Measurements from ENCODE around the gene HIRIP3. TPM values are rescaled to one million over a fixed set of nuclear protein-coding genes. Genes with fewer than 3 reads are reported as not detected.

The HIRIP3 gene
- total and polyA plus RNA-seq, 2 experiments from 2014 or later = 3.2 to 11.9 TPM

GRCh38 chr16:29974291-29975133 lies 20.9 kb downstream of the HIRIP3 start:
- peak overlapping the region; percentile 87 for H3K4me3 ChIP-seq
- no peaks in the 10 kb centered on the region; the same call in 1 of the 2 replicates for H4K20me1 ChIP-seq (ENCODE audit: insufficient read depth)
- no peaks in the 10 kb centered on the region for H3K36me3 ChIP-seq (ENCODE audit: low read depth)
- DNase-seq = peak; percentile 44
- in situ Hi-C loops (cut with MboI) = loop anchor here (5.0 to 10.0 kb wide), 2 partner anchors 50 to 52 kb away; partner anchors contain the start of gene C16orf92
- peaks cover 14% of the 10 kb centered on the region; the same call in 1 of the 2 replicates for H3F3A ChIP-seq (ENCODE audit: insufficient read depth)
- peaks cover 20% of the 10 kb centered on the region for H3K4me1 ChIP-seq (ENCODE audit: insufficient read depth)
- H3K9ac ChIP-seq = peak overlapping the region; percentile 92
- peak overlapping the region; percentile 87 for H2AFZ ChIP-seq
- H3K4me2 ChIP-seq (ENCODE audit: unreplicated experiment) = peak overlapping the region; percentile 98
- peaks cover 58% of the 10 kb centered on the region for H3K79me2 ChIP-seq (ENCODE audit: insufficient read depth)
- H3K9me3 ChIP-seq (ENCODE audit: low read depth) = no peaks in the 10 kb centered on the region
- 2 to 5% methylated on average over 26 to 31 of the region's 31 CpGs for WGBS, 2 experiments (ENCODE audit: low coverage in 1 of 2, low lambda C conversion rate in 2 of 2, missing lambda C conversion rate in 2 of 2)
- no peaks in the 10 kb centered on the region for H3K27me3 ChIP-seq (replicated peaks; ENCODE audit: insufficient read depth)
- H3K27ac ChIP-seq = 0 out of 2 replicates have a peak overlapping the region, but pooled peaks have one; percentile 4
- no peaks in the 10 kb centered on the region for H3K9me2 ChIP-seq (ENCODE audit: insufficient read depth)
- TF ChIP-seq EZH2phosphoT487 (IDR thresholded peaks at IDR 0.05; ENCODE audit: insufficient read depth, low read depth) (no peak), EZH2 (IDR thresholded peaks at IDR 0.05; ENCODE audit: insufficient read depth, poor library complexity, severe bottlenecking) (no peak)

GRCh38 chr16:29973384-29974246 lies 21.8 kb downstream of the HIRIP3 start, which contains the start of gene TAOK2:
TAOK2 (plus strand) TSS chr16:29973868; CDS start chr16:29977773, 3,905 bp downstream.
- Histone ChIP-seq H2AFZ (peak within 1 kb of the TSS; percentile 87), H3K9me3 (ENCODE audit: low read depth) (no peaks in the 10 kb centered on the region), H3K4me1 (ENCODE audit: insufficient read depth) (peaks cover 20% of the 10 kb centered on the region), H3K4me2 (ENCODE audit: unreplicated experiment) (peak within 1 kb of the TSS; percentile 98), H3K27ac (peak within 1 kb of the TSS; percentile 55), H3K79me2 (ENCODE audit: insufficient read depth) (peaks cover 49% of the 10 kb centered on the region), H3K9me2 (ENCODE audit: insufficient read depth) (no peaks in the 10 kb centered on the region), H3K36me3 (ENCODE audit: low read depth) (peaks cover 3% of the 10 kb centered on the region), H3F3A (ENCODE audit: insufficient read depth) (peaks cover 14% of the 10 kb centered on the region; the same call in 1 of the 2 replicates), H3K27me3 (replicated peaks; ENCODE audit: insufficient read depth) (no peaks in the 10 kb centered on the region), H4K20me1 (ENCODE audit: insufficient read depth) (no peaks in the 10 kb centered on the region; the same call in 1 of the 2 replicates), H3K9ac (peak within 1 kb of the TSS; percentile 92), H3K4me3 (peak within 1 kb of the TSS; percentile 87)
- peak; percentile 99 for DNase-seq
- TF ChIP-seq EZH2phosphoT487 (IDR thresholded peaks at IDR 0.05; ENCODE audit: insufficient read depth, low read depth) (no peak), EZH2 (IDR thresholded peaks at IDR 0.05; ENCODE audit: insufficient read depth, poor library complexity, severe bottlenecking) (no peak)
- WGBS, 2 experiments (ENCODE audit: low coverage in 1 of 2, low lambda C conversion rate in 2 of 2, missing lambda C conversion rate in 2 of 2) = 2% methylated on average over 60 to 74 of the region's 75 CpGs
- in situ Hi-C loops (cut with MboI) = loop anchor here (5.0 to 10.0 kb wide), 2 partner anchors 51 kb away; partner anchors contain the start of gene C16orf92

GRCh38 chr16:29972992-29973383 lies 22.4 kb downstream of the HIRIP3 start:
- DNase-seq = no peak
- H3F3A ChIP-seq (ENCODE audit: insufficient read depth) = peaks cover 14% of the 10 kb centered on the region; the same call in 1 of the 2 replicates
- no peaks in the 10 kb centered on the region; the same call in 1 of the 2 replicates for H4K20me1 ChIP-seq (ENCODE audit: insufficient read depth)
- peaks cover 43% of the 10 kb centered on the region for H3K79me2 ChIP-seq (ENCODE audit: insufficient read depth)
- H3K9ac ChIP-seq = no peak overlapping the region
- in situ Hi-C loops (cut with MboI) = loop anchor here (5.0 to 10.0 kb wide), 2 partner anchors 51 to 52 kb away; partner anchors contain the start of gene C16orf92
- WGBS, 2 experiments (ENCODE audit: low coverage in 1 of 2, low lambda C conversion rate in 2 of 2, missing lambda C conversion rate in 2 of 2) = 62 to 67% methylated on average over 6 of the region's 6 CpGs
- TF ChIP-seq EZH2 (IDR thresholded peaks at IDR 0.05; ENCODE audit: insufficient read depth, poor library complexity, severe bottlenecking) (no peak), EZH2phosphoT487 (IDR thresholded peaks at IDR 0.05; ENCODE audit: insufficient read depth, low read depth) (no peak)
- no peak overlapping the region for H3K27ac ChIP-seq
- peaks cover 20% of the 10 kb centered on the region for H3K4me1 ChIP-seq (ENCODE audit: insufficient read depth)
- no peak overlapping the region for H3K4me3 ChIP-seq
- no peaks in the 10 kb centered on the region for H3K9me2 ChIP-seq (ENCODE audit: insufficient read depth)
- peaks cover 10% of the 10 kb centered on the region for H3K36me3 ChIP-seq (ENCODE audit: low read depth)
- peak overlapping the region; percentile 56; the same call in 1 of the 2 replicates for H2AFZ ChIP-seq
- H3K27me3 ChIP-seq (replicated peaks; ENCODE audit: insufficient read depth) = no peaks in the 10 kb centered on the region
- H3K4me2 ChIP-seq (ENCODE audit: unreplicated experiment) = no peak overlapping the region
- no peaks in the 10 kb centered on the region for H3K9me3 ChIP-seq (ENCODE audit: low read depth)

GRCh38 chr16:29972500-29972899 lies 22.9 kb downstream of the HIRIP3 start:
- peaks cover 38% of the 10 kb centered on the region for H3K79me2 ChIP-seq (ENCODE audit: insufficient read depth)
- in situ Hi-C loops (cut with MboI) = loop anchor here (5.0 to 10.0 kb wide), 2 partner anchors 50 to 52 kb away; partner anchors contain the start of gene C16orf92
- peaks cover 20% of the 10 kb centered on the region for H3K4me1 ChIP-seq (ENCODE audit: insufficient read depth)
- H3K27me3 ChIP-seq (replicated peaks; ENCODE audit: insufficient read depth) = no peaks in the 10 kb centered on the region
- H3K36me3 ChIP-seq (ENCODE audit: low read depth) = peaks cover 11% of the 10 kb centered on the region
- H3K4me3 ChIP-seq = no peak overlapping the region
- peaks cover 14% of the 10 kb centered on the region; the same call in 1 of the 2 replicates for H3F3A ChIP-seq (ENCODE audit: insufficient read depth)
- H2AFZ ChIP-seq = no peak overlapping the region
- no peak overlapping the region for H3K4me2 ChIP-seq (ENCODE audit: unreplicated experiment)
- H3K27ac ChIP-seq = no peak overlapping the region
- no peak for DNase-seq
- no peak overlapping the region for H3K9ac ChIP-seq
- H3K9me2 ChIP-seq (ENCODE audit: insufficient read depth) = no peaks in the 10 kb centered on the region
- 100% methylated on average over 1 of the region's 1 CpG for WGBS, 2 experiments (ENCODE audit: low coverage in 1 of 2, low lambda C conversion rate in 2 of 2, missing lambda C conversion rate in 2 of 2)
- H4K20me1 ChIP-seq (ENCODE audit: insufficient read depth) = no peaks in the 10 kb centered on the region; the same call in 1 of the 2 replicates
- no peaks in the 10 kb centered on the region for H3K9me3 ChIP-seq (ENCODE audit: low read depth)
- TF ChIP-seq EZH2phosphoT487 (IDR thresholded peaks at IDR 0.05; ENCODE audit: insufficient read depth, low read depth) = no peak
- no peak for TF ChIP-seq EZH2 (IDR thresholded peaks at IDR 0.05; ENCODE audit: insufficient read depth, poor library complexity, severe bottlenecking)

Data from GM23248 (cell line).